ENCODE results near the gene SCYGR2.

GRCh38 chr2:227623226-227623625, 24.5 kb downstream of the SCYGR2 start:
- no peak for TF ChIP-seq CTCF (IDR thresholded peaks at IDR 0.05; ENCODE audit: low read depth, low read length, missing input control)
- TF ChIP-seq SP1 (IDR thresholded peaks at IDR 0.05), result no peak
- TF ChIP-seq RXRA (IDR thresholded peaks at IDR 0.05), result no peak
- no peak for TF ChIP-seq JUND (IDR thresholded peaks at IDR 0.05)
- TF ChIP-seq RAD21 (IDR thresholded peaks at IDR 0.05), result no peak
- TF ChIP-seq TAF1 (conservative IDR thresholded peaks at IDR 0.05), result no peak
- no peak for TF ChIP-seq REST (IDR thresholded peaks at IDR 0.05)
- no peak for TF ChIP-seq MAX (IDR thresholded peaks at IDR 0.05)
- no peak for TF ChIP-seq NR2F2 (IDR thresholded peaks at IDR 0.05)
- TF ChIP-seq GABPA (IDR thresholded peaks at IDR 0.05 in 1 of 2, conservative IDR thresholded peaks at IDR 0.05 in 1 of 2), result no peak
- no peak for TF ChIP-seq YY1 (IDR thresholded peaks at IDR 0.05)
- no peak for TF ChIP-seq ZBTB33 (IDR thresholded peaks at IDR 0.05)

Data from liver (tissue), 3 donors.